ENCODE measurements around the gene DOCK2. TPM values are rescaled to one million over a fixed set of nuclear protein-coding genes. Genes with fewer than 3 reads are reported as not detected.
"Not testable (repeated sequence)": the region's sequence is repeated elsewhere in the genome, so short reads cannot be mapped to it uniquely, and the experiment has no call there.

The DOCK2 gene
- total and polyA plus RNA-seq, 8 donors, result 4.3 to 101 (median 5.3) TPM

GRCh38 chr5:169765176-169765996 lies 128.3 kb downstream of the DOCK2 start:
- intact Hi-C loops (cut with DNase I), result no loop called here
- no peak for DNase-seq

GRCh38 chr5:169766943-169767342 lies 129.9 kb downstream of the DOCK2 start:
- H3K27ac ChIP-seq; H3K4me3 ChIP-seq; intact Hi-C loops (cut with DNase I); ATAC-seq; DNase-seq; H3K9me3 ChIP-seq; H3K27me3 ChIP-seq; H3K4me1 ChIP-seq: not testable (repeated sequence)
- peaks cover 0 to 52% of the 10 kb centered on the region in 2 donors for H3K36me3 ChIP-seq

More at GRCh38 chr5:169765176-169765996, 128.3 kb downstream of the DOCK2 start:
- peaks cover 0 to 58% of the 10 kb centered on the region in 2 donors for H3K36me3 ChIP-seq
- no peaks in the 10 kb centered on the region for H3K27me3 ChIP-seq
- ATAC-seq, result no peak
- no peak for TF ChIP-seq CTCF (IDR thresholded peaks at IDR 0.05)
- no peak overlapping the region for H3K27ac ChIP-seq
- no peaks in the 10 kb centered on the region for H3K9me3 ChIP-seq
- no peaks in the 10 kb centered on the region for H3K4me1 ChIP-seq
- H3K4me3 ChIP-seq, result no peak overlapping the region

GRCh38 chr5:169767938-169768337 lies 130.9 kb downstream of the DOCK2 start:
- ATAC-seq, result no peak
- no peak overlapping the region for H3K27ac ChIP-seq
- no peaks in the 10 kb centered on the region for H3K27me3 ChIP-seq
- TF ChIP-seq CTCF (IDR thresholded peaks at IDR 0.05), result no peak
- no peaks in the 10 kb centered on the region for H3K4me1 ChIP-seq
- peaks cover 0 to 47% of the 10 kb centered on the region in 2 donors for H3K36me3 ChIP-seq
- H3K9me3 ChIP-seq, result no peaks in the 10 kb centered on the region
- no peak for DNase-seq
- no peak overlapping the region for H3K4me3 ChIP-seq
- intact Hi-C loops (cut with DNase I), result no loop called here

- ATAC-seq (no peak), DNase-seq (no peak)
- intact Hi-C loops (cut with DNase I), result no loop called here
- H3K4me3 ChIP-seq, result no peak overlapping the region
- peaks cover 0 to 42% of the 10 kb centered on the region in 2 donors for H3K36me3 ChIP-seq
- H3K27ac ChIP-seq, result no peak overlapping the region
- no peak for TF ChIP-seq CTCF (IDR thresholded peaks at IDR 0.05)
- H3K9me3 ChIP-seq, result no peaks in the 10 kb centered on the region
- H3K27me3 ChIP-seq, result no peaks in the 10 kb centered on the region
- no peaks in the 10 kb centered on the region for H3K4me1 ChIP-seq
Observed at GRCh38 chr5:169768416-169768815, 131.3 kb downstream of the DOCK2 start.

GRCh38 chr5:169770109-169770508 lies 133.0 kb downstream of the DOCK2 start:
- H3K4me1 ChIP-seq, result no peaks in the 10 kb centered on the region
- no peak for ATAC-seq
- no peak for DNase-seq
- no peak for TF ChIP-seq CTCF (IDR thresholded peaks at IDR 0.05)
- no peak overlapping the region for H3K4me3 ChIP-seq
- H3K27me3 ChIP-seq, result no peaks in the 10 kb centered on the region
- H3K9me3 ChIP-seq, result no peaks in the 10 kb centered on the region
- H3K27ac ChIP-seq, result no peak overlapping the region
- intact Hi-C loops (cut with DNase I), result no loop called here
- H3K36me3 ChIP-seq, result peaks cover 0 to 28% of the 10 kb centered on the region in 2 donors
